Stomach smooth muscle (tissue), 2 donors: ENCODE results near the gene EPHX1.
"Not testable (repeated sequence)": the region's sequence is repeated elsewhere in the genome, so short reads cannot be mapped to it uniquely, and the experiment has no call there.

ENCODE experiments used
- H3K27ac ChIP-seq: one replicate; pipeline ENCODE4 v1.7.0; 2013; ENCODE audit warnings: mild to moderate bottlenecking, low read length, inconsistent platforms
- H3K27me3 ChIP-seq, 2 donors: one replicate each; pipeline ENCODE4 v1.7.0; 2013; ENCODE audit warnings: low read length in 2 of 2; ENCODE audit not compliant: insufficient read depth in 2 of 2, control insufficient read depth in 1 of 2
- H3K36me3 ChIP-seq, 2 donors: one replicate each; pipeline ENCODE4 v1.7.0; 2013; ENCODE audit warnings: low read length in 2 of 2; ENCODE audit not compliant: control insufficient read depth in 2 of 2, insufficient read depth in 2 of 2
- H3K4me1 ChIP-seq: one replicate; pipeline ENCODE4 v1.7.0; 2013; ENCODE audit warnings: low read length; ENCODE audit not compliant: control insufficient read depth, insufficient read depth
- H3K4me3 ChIP-seq, 2 donors: one replicate each; pipeline ENCODE4 v1.7.0; 2013; ENCODE audit warnings: low read length in 2 of 2
- H3K9ac ChIP-seq, 2 donors: one replicate each; pipeline ENCODE4 v1.7.0; 2013; ENCODE audit warnings: low read length in 2 of 2, mild to moderate bottlenecking in 1 of 2
- H3K9me3 ChIP-seq, 2 donors: one replicate each; pipeline ENCODE4 v1.7.0; 2013; ENCODE audit warnings: low read length in 2 of 2; ENCODE audit not compliant: control insufficient read depth in 2 of 2
- donor health status: healthy.
- donor health status: Pancreatic carcinoma.

EPHX1 gene

GRCh38 chr1:225828706-225829345, 18.9 kb downstream of the EPHX1 start:
- no peak overlapping the region for H3K9ac ChIP-seq
- H3K4me3 ChIP-seq: no peak overlapping the region
- no peaks in the 10 kb centered on the region for H3K9me3 ChIP-seq
- H3K36me3 ChIP-seq: peaks cover 23 to 27% of the 10 kb centered on the region in 2 donors
- peaks cover 41% of the 10 kb centered on the region for H3K4me1 ChIP-seq
- no peak overlapping the region for H3K27ac ChIP-seq
- no peaks in the 10 kb centered on the region for H3K27me3 ChIP-seq

- Histone ChIP-seq H3K4me1 (peaks cover 33% of the 10 kb centered on the region), H3K36me3 (peaks cover 23 to 28% of the 10 kb centered on the region in 2 donors), H3K27me3 (no peaks in the 10 kb centered on the region), H3K27ac (no peak overlapping the region), H3K9ac (no peak overlapping the region), H3K9me3 (no peaks in the 10 kb centered on the region), H3K4me3 (no peak overlapping the region)
Measured at GRCh38 chr1:225830841-225831240, 20.9 kb downstream of the EPHX1 start.

- Histone ChIP-seq H3K36me3 (peaks cover 33 to 35% of the 10 kb centered on the region in 2 donors), H3K9me3 (no peaks in the 10 kb centered on the region), H3K9ac (no peak overlapping the region), H3K27me3 (no peaks in the 10 kb centered on the region), H3K4me3 (no peak overlapping the region), H3K27ac (peak overlapping the region; percentile 62), H3K4me1 (peaks cover 16% of the 10 kb centered on the region)
Measured at GRCh38 chr1:225834417-225835329, 24.7 kb downstream of the EPHX1 start.

GRCh38 chr1:225835856-225836255, 25.9 kb downstream of the EPHX1 start:
- no peak overlapping the region for H3K4me3 ChIP-seq
- no peak overlapping the region for H3K27ac ChIP-seq
- peaks cover 16% of the 10 kb centered on the region for H3K4me1 ChIP-seq
- H3K9me3 ChIP-seq: no peaks in the 10 kb centered on the region
- peaks cover 34 to 35% of the 10 kb centered on the region in 2 donors for H3K36me3 ChIP-seq
- no peak overlapping the region for H3K9ac ChIP-seq
- H3K27me3 ChIP-seq: no peaks in the 10 kb centered on the region

GRCh38 chr1:225836296-225836695, 26.4 kb downstream of the EPHX1 start:
- H3K27ac ChIP-seq, H3K9ac ChIP-seq, H3K27me3 ChIP-seq, H3K4me3 ChIP-seq, H3K9me3 ChIP-seq: not testable (repeated sequence)
- H3K36me3 ChIP-seq: peaks cover 35% of the 10 kb centered on the region in 2 donors
- peaks cover 16% of the 10 kb centered on the region for H3K4me1 ChIP-seq

GRCh38 chr1:225838793-225839192, 28.9 kb downstream of the EPHX1 start:
- H3K36me3 ChIP-seq: peaks cover 20 to 39% of the 10 kb centered on the region in 2 donors
- no peak overlapping the region for H3K27ac ChIP-seq

GRCh38 chr1:225840223-225840610, 30.3 kb downstream of the EPHX1 start:
- H3K36me3 ChIP-seq: peaks cover 21 to 46% of the 10 kb centered on the region in 2 donors
- H3K27me3 ChIP-seq: no peaks in the 10 kb centered on the region
- no peaks in the 10 kb centered on the region for H3K9me3 ChIP-seq
- H3K4me3 ChIP-seq: no peak overlapping the region
- H3K9ac ChIP-seq: no peak overlapping the region
- no peak overlapping the region for H3K27ac ChIP-seq
- H3K4me1 ChIP-seq: peaks cover 8% of the 10 kb centered on the region

More at GRCh38 chr1:225838793-225839192, 28.9 kb downstream of the EPHX1 start:
- Histone ChIP-seq H3K9ac (no peak overlapping the region), H3K4me1 (peaks cover 16% of the 10 kb centered on the region), H3K27me3 (no peaks in the 10 kb centered on the region), H3K4me3 (no peak overlapping the region), H3K9me3 (no peaks in the 10 kb centered on the region)

- peaks cover 9% of the 10 kb centered on the region for H3K4me1 ChIP-seq
- H3K27ac ChIP-seq: no peak overlapping the region
- no peaks in the 10 kb centered on the region for H3K27me3 ChIP-seq
- H3K9me3 ChIP-seq: no peaks in the 10 kb centered on the region
- no peak overlapping the region for H3K4me3 ChIP-seq
- no peak overlapping the region for H3K9ac ChIP-seq
- peaks cover 21 to 46% of the 10 kb centered on the region in 2 donors for H3K36me3 ChIP-seq
Measured at GRCh38 chr1:225840713-225841112, 30.8 kb downstream of the EPHX1 start.

GRCh38 chr1:225842074-225842473, 32.1 kb downstream of the EPHX1 start:
- Histone ChIP-seq H3K36me3 (peaks cover 29 to 58% of the 10 kb centered on the region in 2 donors), H3K4me1 (peaks cover 5% of the 10 kb centered on the region), H3K27me3 (no peaks in the 10 kb centered on the region), H3K9me3 (no peaks in the 10 kb centered on the region), H3K4me3 (no peak overlapping the region), H3K9ac (no peak overlapping the region), H3K27ac (no peak overlapping the region)

- Histone ChIP-seq H3K4me3 (no peak overlapping the region), H3K27me3 (no peaks in the 10 kb centered on the region), H3K36me3 (peaks cover 35 to 64% of the 10 kb centered on the region in 2 donors), H3K9me3 (no peaks in the 10 kb centered on the region), H3K4me1 (peaks cover 5% of the 10 kb centered on the region), H3K27ac (no peak overlapping the region), H3K9ac (no peak overlapping the region)
Measured at GRCh38 chr1:225842788-225843425, 33.0 kb downstream of the EPHX1 start.
